SK-N-SH (cell line): ENCODE measurements around the gene SLC1A3. TPM values are rescaled to one million over a fixed set of nuclear protein-coding genes. Genes with fewer than 3 reads are reported as not detected.

ENCODE experiments used
- CTCF ChIA-PET: fragments of 300-600, 350-600 bp; formaldehyde crosslinking; extraction: SDS; loops from one replicate; lab custom pipeline; 2021; lab: Yijun Ruan, JAX
- POLR2A ChIA-PET: fragments of 350-600 bp; sonication (Branson Sonifier 250); formaldehyde crosslinking; extraction: SDS; loops from one replicate; lab custom pipeline; 2020; ENCODE audit warnings: antibody characterized with exemption, inconsistent platforms; lab: Yijun Ruan, JAX
- DNase-seq: peaks from one replicate; pipeline ENCODE4 v3.0.0; 2012
- H2AFZ ChIP-seq: fragments of 200-600 bp; sonication (generic); 2 replicates; pipeline ENCODE4 v1.8.1; 2016; ENCODE audit warnings: antibody characterized with exemption, mild to moderate bottlenecking, low read depth
- H3F3A ChIP-seq: fragments of 200-600 bp; sonication (generic); replicated peaks from 2 replicates; pipeline ENCODE3; 2016; ENCODE audit warnings: antibody characterized with exemption, mild to moderate bottlenecking; ENCODE audit not compliant: insufficient read depth
- H3K27ac ChIP-seq, 2 experiments: fragments of 200-500 bp in 1 of 2; fragments of 200-600 bp in 1 of 2; sonication (Bioruptor generic) in 1 of 2; sonication (generic), shearing (Covaris generic) in 1 of 2; 2 replicates each; pipeline versions ENCODE4 v1.5.1 to v1.6.1; 2014 to 2016; ENCODE audit warnings: low read depth in 2 of 2, inconsistent platforms in 1 of 2, low read length in 1 of 2, mild to moderate bottlenecking in 1 of 2, mixed read lengths in 1 of 2
- H3K27me3 ChIP-seq: fragments of 200-600 bp; sonication (generic), shearing (Covaris generic); 2 replicates; pipeline ENCODE4 v1.6.1; 2016; ENCODE audit warnings: mixed run types; ENCODE audit not compliant: insufficient read depth
- H3K36me3 ChIP-seq, 2 experiments: fragments of 200-500 bp in 1 of 2; fragments of 200-600 bp in 1 of 2; sonication (Bioruptor generic) in 1 of 2; sonication (generic) in 1 of 2; replicated peaks in 1 of 2; 2 replicates each; pipeline versions ENCODE3 to v1.5.1; 2014 to 2016; ENCODE audit warnings: low read length in 1 of 2, mild to moderate bottlenecking in 1 of 2; ENCODE audit not compliant: insufficient read depth in 2 of 2, control insufficient read depth in 1 of 2
- H3K4me1 ChIP-seq, 2 experiments: fragments of 200-500 bp in 1 of 2; fragments of 200-600 bp in 1 of 2; sonication (Bioruptor generic) in 1 of 2; sonication (generic), shearing (Covaris generic) in 1 of 2; 2 replicates each; pipeline versions ENCODE4 v1.5.1 to v1.6.1; 2014 to 2016; ENCODE audit warnings: low read depth in 1 of 2, low read length in 1 of 2, mixed run types in 1 of 2; ENCODE audit not compliant: insufficient read depth in 2 of 2, control insufficient read depth in 1 of 2
- H3K4me2 ChIP-seq: fragments of 200-600 bp; sonication (generic), shearing (Covaris generic); 2 replicates; pipeline ENCODE4 v1.6.1; 2017; ENCODE audit warnings: mixed run types
- H3K4me3 ChIP-seq, 2 experiments: fragments of 200-500 bp in 1 of 2; fragments of 200-600 bp in 1 of 2; sonication (Bioruptor generic) in 1 of 2; sonication (generic), shearing (Covaris generic) in 1 of 2; 2 replicates each; pipeline versions ENCODE4 v1.5.1 to v1.8.1; 2014 to 2016; ENCODE audit warnings: low read depth in 2 of 2, inconsistent platforms in 1 of 2, low read length in 1 of 2, mild to moderate bottlenecking in 1 of 2, mixed read lengths in 1 of 2, moderate library complexity in 1 of 2
- H3K79me2 ChIP-seq: fragments of 200-600 bp; sonication (generic); 2 replicates; pipeline ENCODE4 v1.8.1; 2017; ENCODE audit warnings: mild to moderate bottlenecking; ENCODE audit not compliant: insufficient read depth
- H3K9ac ChIP-seq: fragments of 200-600 bp; sonication (generic); 2 replicates; pipeline ENCODE4 v1.6.1; 2017; ENCODE audit warnings: mixed run types
- H3K9me2 ChIP-seq: fragments of 200-600 bp; sonication (generic); 2 replicates; pipeline ENCODE4 v1.6.1; 2017; ENCODE audit warnings: mixed run types
- H3K9me3 ChIP-seq: fragments of 200-600 bp; sonication (generic); 2 replicates; pipeline ENCODE4 v1.6.1; 2017; ENCODE audit warnings: mixed run types, mild to moderate bottlenecking, moderate library complexity
- H4K20me1 ChIP-seq: fragments of 200-600 bp; sonication (generic); 2 replicates; pipeline ENCODE4 v1.6.1; 2017; ENCODE audit warnings: mild to moderate bottlenecking, mixed run types; ENCODE audit not compliant: insufficient read depth
- CHD2 ChIP-seq: fragments of 150-350 bp; IDR thresholded peaks from 2 replicates; pipeline ENCODE4 v1.6.1; 2018; ENCODE audit warnings: low read length; ENCODE audit not compliant: partially characterized antibody
- CTCF ChIP-seq: fragments of 200-600 bp; sonication (generic); IDR thresholded peaks from 2 replicates; pipeline ENCODE4 v1.6.1; 2017; ENCODE audit warnings: antibody characterized with exemption, mild to moderate bottlenecking, moderate library complexity
- ELF1 ChIP-seq: IDR thresholded peaks from 2 replicates; pipeline ENCODE4 v1.4.0; 2012
- EZH2phosphoT487 ChIP-seq: fragments of 200-600 bp; sonication (generic); IDR thresholded peaks from 2 replicates; pipeline ENCODE4 v1.6.1; 2017; ENCODE audit warnings: low read depth, mixed run types, mild to moderate bottlenecking, antibody characterized with exemption, moderate library complexity, borderline replicate concordance
- FOSL2 ChIP-seq: IDR thresholded peaks from 2 replicates; pipeline ENCODE4 v1.4.0; 2012; ENCODE audit warnings: low read depth, mild to moderate bottlenecking, moderate library complexity, borderline replicate concordance
- FOXJ3 ChIP-seq: sonication (generic); formaldehyde crosslinking; IDR thresholded peaks from 2 replicates; pipeline ENCODE4 v1.5.1; 2020; ENCODE audit warnings: mild to moderate bottlenecking, missing genetic modification reagents
- FOXM1 ChIP-seq: IDR thresholded peaks from 2 replicates; pipeline ENCODE4 v1.4.0; 2012; ENCODE audit warnings: low read depth, mild to moderate bottlenecking
- IRF3 ChIP-seq: fragments of 150-350 bp; IDR thresholded peaks from 2 replicates; pipeline ENCODE4 v1.6.1; 2016; ENCODE audit warnings: mild to moderate bottlenecking, low read depth, low read length
- JUND ChIP-seq: IDR thresholded peaks from 2 replicates; pipeline ENCODE4 v1.4.0; 2012
- MEF2A ChIP-seq: IDR thresholded peaks from 2 replicates; pipeline ENCODE4 v1.4.0; 2012; ENCODE audit warnings: low read depth, borderline replicate concordance
- MXI1 ChIP-seq: IDR thresholded peaks from 2 replicates; pipeline ENCODE4 v1.6.1; 2012; ENCODE audit warnings: mild to moderate bottlenecking, low read depth, low read length, improper control_type of control experiment
- PBX3 ChIP-seq: IDR thresholded peaks from 2 replicates; pipeline ENCODE4; 2012
- RAD21 ChIP-seq: IDR thresholded peaks from 2 replicates; pipeline ENCODE4 v1.6.1; 2012; ENCODE audit warnings: mild to moderate bottlenecking, low read length
- RFX5 ChIP-seq: IDR thresholded peaks from 2 replicates; pipeline ENCODE4 v1.6.1; 2012; ENCODE audit warnings: mild to moderate bottlenecking, improper control_type of control experiment, low read length
- SIN3A ChIP-seq: IDR thresholded peaks from 2 replicates; pipeline ENCODE4 v1.6.1; 2012; ENCODE audit warnings: low read depth, mild to moderate bottlenecking, low read length, moderate library complexity, borderline replicate concordance
- TAF1 ChIP-seq: IDR thresholded peaks from 2 replicates; pipeline ENCODE4 v1.6.1; 2012; ENCODE audit warnings: low read depth, mild to moderate bottlenecking, low read length, moderate library complexity, borderline replicate concordance
- TCF12 ChIP-seq: IDR thresholded peaks from 2 replicates; pipeline ENCODE4 v1.4.0; 2012
- TEAD4 ChIP-seq: IDR thresholded peaks from 2 replicates; pipeline ENCODE4 v1.4.0; 2012; ENCODE audit warnings: mild to moderate bottlenecking, borderline replicate concordance; ENCODE audit not compliant: insufficient read depth
- USF1 ChIP-seq: IDR thresholded peaks from 2 replicates; pipeline ENCODE4 v1.4.0; 2012; ENCODE audit warnings: low read depth, borderline replicate concordance
- WGBS: methylation state at CpG from one replicate; pipeline ENCODE4 v1.1.6; 2017; ENCODE audit warnings: low lambda C conversion rate; 5-methylcytosine and 5-hydroxymethylcytosine counted together
- polyA plus RNA-seq, 3 experiments: library from polyadenylated mRNA; depleted of rRNA; stranded (reverse); fragments of >200 nt; gene quantifications; 2 replicates each; pipeline ENCODE4 v1.2.3, GENCODE V29; 2012

The SLC1A3 gene
- polyA plus RNA-seq, 1 of the 3 experiments (the other 2 are of a cell fraction) = not detected

- Histone ChIP-seq H3K4me3 (no peak overlapping the region), H3K27me3 (peaks cover 4% of the 10 kb centered on the region; the same call in 1 of the 2 replicates), H3K4me1 (no peaks in the 10 kb centered on the region; a peak in 1 of 4 replicates)
- CTCF ChIA-PET = interaction anchor here (1.9 to 2.2 kb wide), 2 partner anchors 12 to 30 kb away, joined by 5 to 12 read pairs; no protein-coding TSS in a partner anchor
- TF ChIP-seq USF1 (no peak), RFX5 (no peak)
- TF ChIP-seq, all 33 proteins: peak for 0
- H3K9ac ChIP-seq = no peak overlapping the region
- no peaks in the 10 kb centered on the region for H3K79me2 ChIP-seq
- DNase-seq = no peak
- no peaks in the 10 kb centered on the region for H3K9me3 ChIP-seq
- POLR2A ChIA-PET = no interaction called here
- H3K27ac ChIP-seq = no peak overlapping the region
- WGBS = 0% methylated on average over 1 of the region's 1 CpG
- no peaks in the 10 kb centered on the region for H3F3A ChIP-seq
- no peak overlapping the region for H2AFZ ChIP-seq
- no peaks in the 10 kb centered on the region for H3K36me3 ChIP-seq
- no peaks in the 10 kb centered on the region for H4K20me1 ChIP-seq
- no peak overlapping the region for H3K4me2 ChIP-seq
- no peaks in the 10 kb centered on the region for H3K9me2 ChIP-seq
Observed at GRCh38 chr5:36726767-36727166, 120.4 kb downstream of the SLC1A3 start.

GRCh38 chr5:36728697-36729543, 122.5 kb downstream of the SLC1A3 start:
- Histone ChIP-seq H3K36me3 (no peaks in the 10 kb centered on the region), H3K79me2 (no peaks in the 10 kb centered on the region), H3F3A (no peaks in the 10 kb centered on the region), H3K4me2 (no peak overlapping the region), H3K4me3 (no peak overlapping the region), H4K20me1 (no peaks in the 10 kb centered on the region), H3K9ac (no peak overlapping the region), H3K27me3 (peaks cover 13% of the 10 kb centered on the region; the same call in 1 of the 2 replicates), H3K9me3 (no peaks in the 10 kb centered on the region), H3K9me2 (no peaks in the 10 kb centered on the region), H3K4me1 (no peaks in the 10 kb centered on the region; a peak in 1 of 4 replicates), H3K27ac (no peak overlapping the region), H2AFZ (no peak overlapping the region; the same call in 1 of the 2 replicates)
- CTCF ChIA-PET = interaction anchor here (0.6 to 3.4 kb wide), 28 partner anchors 10 to 525 kb away, joined by 3 to 18 read pairs (median 4); no protein-coding TSS in a partner anchor
- POLR2A ChIA-PET = no interaction called here
- peak; percentile 56 for DNase-seq
- 17% methylated on average over 6 of the region's 6 CpGs for WGBS
- no peak for TF ChIP-seq IRF3
- no peak for TF ChIP-seq TAF1
- no peak for TF ChIP-seq CHD2
- TF ChIP-seq FOSL2 = peak; percentile 27; the same call in 1 of the 2 replicates
- no peak for TF ChIP-seq ELF1
- peak; percentile 81 for TF ChIP-seq CTCF
- no peak for TF ChIP-seq FOXJ3
- no peak for TF ChIP-seq TCF12
- no peak for TF ChIP-seq TEAD4
- no peak for TF ChIP-seq FOXM1
- no peak for TF ChIP-seq SIN3A
- no peak for TF ChIP-seq MEF2A
- peak; percentile 62 for TF ChIP-seq RAD21
- TF ChIP-seq MXI1 = no peak
- no peak for TF ChIP-seq PBX3
- no peak for TF ChIP-seq USF1
- no peak for TF ChIP-seq EZH2phosphoT487
- no peak for TF ChIP-seq JUND
